Naive B cell (primary cell): ENCODE data around the gene RECQL. TPM values are rescaled to one million over a fixed set of nuclear protein-coding genes. Genes with fewer than 3 reads are reported as not detected.

Experiments used
- ATAC-seq, 2 donors: fragments of 150-1000 bp; cut with Tn5 transposase; 2 replicates each; pipeline ENCODE4 v1.10.0; 2021; ENCODE audit warnings: low read depth in 2 of 2, mild to moderate bottlenecking in 2 of 2, moderate library complexity in 2 of 2
- DNase-seq: peaks from one replicate; pipeline ENCODE4 v3.0.0; 2022
- H3K27ac Mint-ChIP-seq, 6 donors: one replicate each; pipeline ENCODE4 v1.8.0; 2020 to 2022; ENCODE audit warnings: mild to moderate bottlenecking in 6 of 6, mixed read lengths in 6 of 6, moderate library complexity in 5 of 6, inconsistent platforms in 2 of 6
- H3K27me3 Mint-ChIP-seq, 3 donors: one replicate each; pipeline ENCODE4 v1.8.0; 2021 to 2022; ENCODE audit warnings: mixed read lengths in 3 of 3, mild to moderate bottlenecking in 1 of 3
- H3K36me3 Mint-ChIP-seq, 2 donors: one replicate each; pipeline ENCODE4 v1.8.0; 2020 to 2022; ENCODE audit warnings: mixed read lengths in 2 of 2, inconsistent platforms in 1 of 2, mild to moderate bottlenecking in 1 of 2
- H3K4me1 Mint-ChIP-seq, 3 donors: one replicate each; pipeline ENCODE4 v1.8.0; 2020 to 2022; ENCODE audit warnings: mixed read lengths in 3 of 3, inconsistent platforms in 1 of 3, mild to moderate bottlenecking in 1 of 3, moderate library complexity in 1 of 3
- H3K4me3 Mint-ChIP-seq, 8 donors: one replicate each; pipeline ENCODE4 v1.8.0; 2020 to 2022; ENCODE audit warnings: mild to moderate bottlenecking in 8 of 8, mixed read lengths in 8 of 8, moderate library complexity in 8 of 8, inconsistent platforms in 2 of 8
- H3K9me3 Mint-ChIP-seq, 7 donors: one replicate each; pipeline ENCODE4 v1.8.0; 2020 to 2022; ENCODE audit warnings: mixed read lengths in 7 of 7, mild to moderate bottlenecking in 5 of 7, inconsistent platforms in 2 of 7, moderate library complexity in 1 of 7
- polyA plus RNA-seq, 6 donors: library from polyadenylated mRNA; unstranded; fragments of 300-500 nt; fragmentation: Illumina TruSeq; gene quantifications; one replicate each; pipeline ENCODE4 v1.2.3, GENCODE V29; 2021; ENCODE audit warnings: low read depth in 6 of 6

Gene RECQL
- 10 to 100 TPM; 25.0 to 77.3 (median 60.6) TPM for polyA plus RNA-seq

DNA sequence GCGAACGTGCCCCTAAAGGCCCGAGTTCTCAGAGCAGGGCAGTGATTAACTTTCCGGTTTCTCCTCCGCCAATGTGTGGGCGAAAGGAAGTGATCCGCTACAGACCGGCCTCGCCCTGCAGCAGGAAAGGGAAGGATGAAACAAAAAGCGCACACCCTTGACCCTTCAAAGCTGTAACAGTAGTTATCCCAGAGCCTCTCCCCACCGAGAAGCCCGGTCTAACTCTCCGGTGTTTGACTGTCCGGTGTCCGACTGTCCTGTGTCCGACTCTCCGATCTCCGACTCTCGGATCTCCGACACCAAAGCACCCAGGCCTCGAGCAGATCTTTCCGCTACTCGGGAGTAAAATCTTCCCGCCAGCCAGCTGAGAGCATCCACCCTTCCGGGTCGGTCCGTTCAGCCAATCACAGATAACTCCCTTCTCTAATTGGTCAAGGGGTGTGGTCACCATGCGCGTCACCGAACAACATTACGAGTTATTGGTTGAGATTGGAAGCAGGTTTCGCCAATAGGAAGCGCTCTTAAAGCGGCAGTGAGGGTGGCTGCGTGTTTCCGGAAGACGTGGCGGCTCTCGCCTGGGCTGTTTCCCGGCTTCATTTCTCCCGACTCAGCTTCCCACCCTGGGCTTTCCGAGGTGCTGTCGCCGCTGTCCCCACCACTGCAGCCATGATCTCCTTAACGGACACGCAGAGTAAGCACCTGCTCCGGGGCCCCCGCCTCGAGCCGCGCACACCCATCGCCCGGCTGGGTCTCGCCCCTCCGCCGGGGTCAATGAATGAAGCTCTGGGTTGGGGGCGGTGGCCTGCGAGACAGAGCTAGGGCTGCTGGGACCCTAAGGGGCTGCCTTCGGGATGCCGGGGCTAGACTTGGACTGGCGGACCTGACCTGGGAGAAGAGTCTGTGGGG is at the start of gene RECQL, which contains the start of gene GOLT1B:
Gene RECQL (minus strand): TSS at position 378 of the 906 bp plus-strand sequence. CDS start 2,065 bp downstream, outside the sequence.
Gene GOLT1B (plus strand): TSS at position 532 of the 906 bp plus-strand sequence. CDS start 135 bp downstream, at position 667.
- H3K36me3 Mint-ChIP-seq: peaks cover 0 to 5% of the 10 kb centered on the region in 2 donors
- H3K4me3 Mint-ChIP-seq: no peak within 1 kb of the TSS
- DNase-seq: peak; percentile 93
- H3K27ac Mint-ChIP-seq: peak within 1 kb of the TSS in 2 of 6 donors; percentile 54 to 81
- peak; percentile 97 to 98 for ATAC-seq
- H3K4me1 Mint-ChIP-seq: peaks cover 14 to 34% (median 17%) of the 10 kb centered on the region in 3 donors
- no peaks in the 10 kb centered on the region for H3K27me3 Mint-ChIP-seq
- H3K9me3 Mint-ChIP-seq: no peaks in the 10 kb centered on the region

DNA sequence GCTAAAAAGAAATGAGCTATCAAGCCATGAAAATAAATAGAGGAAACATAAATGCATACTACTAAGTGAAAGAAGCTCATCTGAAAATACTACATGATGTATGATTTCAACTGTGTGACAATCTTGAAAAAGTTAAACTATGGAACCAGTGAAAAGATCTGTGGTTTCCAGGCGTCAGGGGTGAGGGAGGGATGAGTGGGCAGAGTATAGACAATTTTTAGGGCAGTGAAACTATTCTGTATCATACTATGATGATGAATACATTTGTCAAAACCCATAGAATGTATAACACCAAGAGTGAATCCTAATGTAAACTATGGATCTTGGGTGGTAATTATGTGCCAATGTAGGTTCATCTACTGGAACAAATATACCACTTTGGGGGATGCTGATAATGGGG is 46.0 kb upstream of the RECQL start:
- peaks cover 19 to 23% (median 20%) of the 10 kb centered on the region in 3 donors for H3K27me3 Mint-ChIP-seq
- no peak overlapping the region for H3K4me3 Mint-ChIP-seq
- ATAC-seq (no peak), DNase-seq (no peak)
- no peaks in the 10 kb centered on the region for H3K9me3 Mint-ChIP-seq
- no peaks in the 10 kb centered on the region for H3K36me3 Mint-ChIP-seq
- H3K27ac Mint-ChIP-seq: peak overlapping the region in 1 of 6 donors; percentile 4
- H3K4me1 Mint-ChIP-seq: no peaks in the 10 kb centered on the region

GRCh38 chr12:21546716-21547115 is 45.3 kb upstream of the RECQL start:
- H3K27me3 Mint-ChIP-seq: peaks cover 20 to 23% (median 20%) of the 10 kb centered on the region in 3 donors

DNA sequence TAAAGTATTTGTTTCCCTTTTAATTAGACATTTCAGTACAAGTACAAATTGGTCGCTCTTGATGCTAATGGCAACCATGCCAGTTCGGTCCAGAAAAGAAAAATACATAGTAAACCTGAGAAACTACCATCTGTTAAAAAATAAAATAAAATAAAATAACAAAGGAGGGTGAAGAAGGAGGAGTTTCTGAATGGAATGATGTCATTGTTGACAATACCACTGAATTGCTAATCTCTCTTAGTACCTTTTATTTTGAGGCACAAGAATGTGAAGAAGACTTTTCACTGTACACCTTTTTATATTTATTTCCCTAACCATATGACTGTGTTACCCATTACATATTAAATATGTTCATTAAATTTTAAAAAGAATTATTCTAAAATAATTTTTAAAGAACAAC is 44.1 kb upstream of the RECQL start:
- peaks cover 20 to 24% (median 23%) of the 10 kb centered on the region in 3 donors for H3K27me3 Mint-ChIP-seq
- no peaks in the 10 kb centered on the region for H3K4me1 Mint-ChIP-seq
- no peak overlapping the region for H3K27ac Mint-ChIP-seq
- no peaks in the 10 kb centered on the region for H3K36me3 Mint-ChIP-seq
- no peak for DNase-seq
- H3K4me3 Mint-ChIP-seq: no peak overlapping the region
- H3K9me3 Mint-ChIP-seq: no peaks in the 10 kb centered on the region
- ATAC-seq: no peak

More at GRCh38 chr12:21546716-21547115, 45.3 kb upstream of the RECQL start:
- DNase-seq (no peak), ATAC-seq (no peak)
- Mint-ChIP-seq H3K4me3 (no peak overlapping the region), H3K4me1 (no peaks in the 10 kb centered on the region), H3K36me3 (no peaks in the 10 kb centered on the region), H3K9me3 (no peaks in the 10 kb centered on the region), H3K27ac (no peak overlapping the region)

DNA sequence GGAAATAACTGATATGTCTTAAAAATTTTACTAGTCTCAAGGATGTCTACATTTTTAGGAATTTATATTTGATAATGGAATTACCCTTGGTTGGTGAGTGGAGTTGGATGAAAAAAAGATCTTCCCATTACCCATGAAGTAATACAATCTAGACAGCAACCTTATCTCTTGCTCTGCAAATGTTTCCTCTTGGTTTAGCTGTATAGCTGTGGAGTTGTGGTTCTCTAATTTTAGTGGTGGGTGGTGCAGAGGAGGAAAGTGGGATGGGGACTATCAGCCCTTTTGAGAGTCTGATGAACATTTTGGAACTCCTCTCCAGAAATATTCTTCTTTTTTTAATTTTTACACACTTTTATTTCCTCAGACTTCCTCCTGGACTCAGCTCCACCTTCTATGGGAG is 41.7 kb upstream of the RECQL start:
- ATAC-seq (no peak), DNase-seq (no peak)
- Mint-ChIP-seq H3K27me3 (peaks cover 20 to 27% (median 23%) of the 10 kb centered on the region in 3 donors), H3K4me3 (no peak overlapping the region), H3K9me3 (no peaks in the 10 kb centered on the region), H3K27ac (no peak overlapping the region), H3K4me1 (no peaks in the 10 kb centered on the region), H3K36me3 (no peaks in the 10 kb centered on the region)

GRCh38 chr12:21542403-21542802 is 41.0 kb upstream of the RECQL start:
- Mint-ChIP-seq H3K4me3 (no peak overlapping the region), H3K27me3 (peaks cover 12 to 27% (median 21%) of the 10 kb centered on the region in 3 donors), H3K4me1 (no peaks in the 10 kb centered on the region), H3K27ac (no peak overlapping the region), H3K9me3 (no peaks in the 10 kb centered on the region), H3K36me3 (no peaks in the 10 kb centered on the region)
- no peak for ATAC-seq
- no peak for DNase-seq

DNA sequence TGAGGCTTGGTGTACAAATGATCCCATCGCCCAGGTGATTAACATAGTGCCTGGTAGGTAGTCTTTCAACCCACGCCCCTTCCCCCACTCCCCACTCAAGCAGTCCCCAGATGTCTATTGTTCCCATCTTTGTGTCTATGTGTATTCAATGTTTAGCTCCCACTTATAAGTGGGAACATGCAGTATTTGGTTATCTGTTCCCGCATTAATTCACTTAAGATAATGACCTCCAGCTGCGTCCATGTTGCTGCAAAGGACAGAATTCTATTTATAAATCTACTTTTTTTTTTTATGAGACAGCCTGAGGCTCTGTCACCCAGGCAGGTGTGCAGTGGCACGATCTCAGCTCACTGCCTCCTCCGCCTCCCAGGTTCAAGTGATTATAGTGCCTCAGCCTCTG is 40.3 kb upstream of the RECQL start:
- ATAC-seq: no peak

GRCh38 chr12:21539797-21540196 is 38.4 kb upstream of the RECQL start:
- DNase-seq: no peak
- Mint-ChIP-seq H3K4me1 (no peaks in the 10 kb centered on the region), H3K36me3 (no peaks in the 10 kb centered on the region), H3K27ac (no peak overlapping the region), H3K9me3 (no peaks in the 10 kb centered on the region), H3K27me3 (peaks cover 22 to 41% (median 24%) of the 10 kb centered on the region in 3 donors), H3K4me3 (no peak overlapping the region)
- no peak for ATAC-seq

More for the DNA sequence above, 40.3 kb upstream of the RECQL start:
- Mint-ChIP-seq H3K27ac (no peak overlapping the region), H3K36me3 (no peaks in the 10 kb centered on the region), H3K4me1 (no peaks in the 10 kb centered on the region), H3K27me3 (peaks cover 10 to 31% (median 17%) of the 10 kb centered on the region in 3 donors), H3K9me3 (no peaks in the 10 kb centered on the region), H3K4me3 (no peak overlapping the region)
- no peak for DNase-seq

DNA sequence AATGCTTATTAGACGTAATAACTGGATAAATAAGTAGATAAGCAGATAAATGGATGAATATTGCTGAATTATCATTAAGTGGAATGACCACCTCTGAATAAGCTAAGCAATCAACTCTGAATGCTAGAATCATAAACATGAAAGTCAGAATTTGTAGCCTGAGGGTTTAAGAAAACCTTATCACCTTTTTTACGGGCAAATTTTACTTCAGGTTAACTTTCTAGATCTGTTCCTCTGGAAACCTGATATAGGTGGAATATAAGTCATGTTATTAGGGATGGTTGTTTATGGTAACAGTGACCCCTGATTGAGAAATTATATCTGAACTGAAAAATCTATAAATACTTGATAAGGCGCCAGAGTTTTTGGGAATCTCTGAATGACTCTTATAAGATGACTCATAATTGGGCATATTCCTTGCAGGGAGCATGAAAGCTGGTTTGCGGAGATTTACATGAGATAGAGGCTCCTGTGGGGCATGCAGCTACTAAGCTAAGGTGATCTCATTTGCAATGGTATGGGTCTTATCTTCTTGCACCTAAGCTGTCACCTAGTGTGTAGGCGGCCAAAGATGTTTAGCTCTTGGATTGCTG is 36.7 kb upstream of the RECQL start:
- no peak for ATAC-seq
- no peak overlapping the region for H3K27ac Mint-ChIP-seq

GRCh38 chr12:21529456-21529855 is 28.0 kb upstream of the RECQL start:
- peaks cover 0 to 10% (median 4%) of the 10 kb centered on the region in 3 donors for H3K4me1 Mint-ChIP-seq
- peak overlapping the region in 1 of 8 donors; percentile 33 for H3K4me3 Mint-ChIP-seq
- no peaks in the 10 kb centered on the region for H3K36me3 Mint-ChIP-seq
- ATAC-seq (no peak), DNase-seq (no peak)
- peaks cover 0 to 6% (median 3%) of the 10 kb centered on the region in 7 donors for H3K9me3 Mint-ChIP-seq
- no peak overlapping the region for H3K27ac Mint-ChIP-seq
- peaks cover 43 to 60% (median 54%) of the 10 kb centered on the region in 3 donors for H3K27me3 Mint-ChIP-seq

More for the DNA sequence above, 36.7 kb upstream of the RECQL start:
- no peak for DNase-seq
- Mint-ChIP-seq H3K36me3 (no peaks in the 10 kb centered on the region), H3K9me3 (peaks cover 0 to 2% (median 0%) of the 10 kb centered on the region in 7 donors), H3K4me1 (no peaks in the 10 kb centered on the region), H3K27me3 (peaks cover 28 to 46% (median 32%) of the 10 kb centered on the region in 3 donors), H3K4me3 (no peak overlapping the region)

- Mint-ChIP-seq H3K27ac (no peak overlapping the region), H3K36me3 (no peaks in the 10 kb centered on the region), H3K27me3 (peaks cover 40 to 55% (median 49%) of the 10 kb centered on the region in 3 donors), H3K9me3 (peaks cover 0 to 10% (median 3%) of the 10 kb centered on the region in 7 donors), H3K4me1 (peaks cover 0 to 10% (median 4%) of the 10 kb centered on the region in 3 donors), H3K4me3 (peak overlapping the region in 4 of 8 donors; percentile 31 to 84 (median 62))
- no peak for DNase-seq
- ATAC-seq: no peak
Observed at GRCh38 chr12:21528953-21529352, 27.5 kb upstream of the RECQL start.

GRCh38 chr12:21527451-21528180 is 26.2 kb upstream of the RECQL start:
- ATAC-seq (peak; percentile 89 to 90), DNase-seq (peak; percentile 40)
- H3K9me3 Mint-ChIP-seq: peaks cover 0 to 10% (median 3%) of the 10 kb centered on the region in 7 donors
- no peak overlapping the region for H3K27ac Mint-ChIP-seq
- peaks cover 32 to 42% (median 37%) of the 10 kb centered on the region in 3 donors for H3K27me3 Mint-ChIP-seq
- H3K36me3 Mint-ChIP-seq: no peaks in the 10 kb centered on the region
- H3K4me3 Mint-ChIP-seq: peak overlapping the region; percentile 76 to 91 (median 86)
- H3K4me1 Mint-ChIP-seq: peaks cover 0 to 10% (median 4%) of the 10 kb centered on the region in 3 donors
